A673 (cell line): ENCODE measurements around the gene KDM4B. TPM values are rescaled to one million over a fixed set of nuclear protein-coding genes. Genes with fewer than 3 reads are reported as not detected.

Experiments used
- BruUV-seq: library from RNA; stranded (reverse); fragments of 400-500 nt; replicated peaks from 2 replicates; lab custom pipeline; 2021; lab: Mats Ljungman, UMichigan
- CTCF ChIA-PET: fragments of 300-600 bp; sonication (Branson Sonifier 250); formaldehyde crosslinking; loops from one replicate; lab custom pipeline; 2022; ENCODE audit warnings: antibody characterized with exemption; lab: Charles Lee
- POLR2A ChIA-PET: fragments of 300-600 bp; sonication (Branson Sonifier 250); formaldehyde crosslinking; loops from one replicate; lab custom pipeline; 2022; ENCODE audit warnings: antibody characterized with exemption; ENCODE audit not compliant: low non-redundant PET; lab: Charles Lee
- DNase-seq: peaks from one replicate; pipeline ENCODE4 v3.0.0-alpha.2; 2015; ENCODE audit warnings: low spot score
- H3K27ac ChIP-seq: fragments of 200-600 bp; sonication (generic); 2 replicates; pipeline ENCODE4 v1.5.1; 2016; ENCODE audit warnings: mixed run types, low read depth, mild to moderate bottlenecking, mixed read lengths, antibody characterized with exemption, low read length; ENCODE audit not compliant: poor library complexity, severe bottlenecking
- H3K27me3 ChIP-seq: fragments of 200-600 bp; sonication (generic); replicated peaks from 2 replicates; pipeline ENCODE4 v1.6.1; 2017; ENCODE audit warnings: mixed run types, low read depth, mild to moderate bottlenecking, mixed read lengths, antibody characterized with exemption, low read length; ENCODE audit not compliant: insufficient read depth, poor library complexity
- H3K36me3 ChIP-seq: fragments of 200-600 bp; sonication (generic); 2 replicates; pipeline ENCODE4 v1.6.1; 2016; ENCODE audit warnings: mixed run types, mild to moderate bottlenecking, mixed read lengths, antibody characterized with exemption, low read length; ENCODE audit not compliant: insufficient read depth, poor library complexity, severe bottlenecking
- H3K4me1 ChIP-seq: fragments of 200-600 bp; sonication (generic); 2 replicates; pipeline ENCODE4 v1.6.1; 2017; ENCODE audit warnings: mixed run types, mild to moderate bottlenecking, mixed read lengths, antibody characterized with exemption, low read length; ENCODE audit not compliant: insufficient read depth, poor library complexity, severe bottlenecking
- H3K4me3 ChIP-seq: fragments of 200-600 bp; sonication (generic); 2 replicates; pipeline ENCODE4 v1.5.1; 2016; ENCODE audit warnings: low read depth, mixed run types, mild to moderate bottlenecking, mixed read lengths, low read length; ENCODE audit not compliant: poor library complexity, severe bottlenecking
- H3K9me3 ChIP-seq: fragments of 200-600 bp; sonication (generic); 2 replicates; pipeline ENCODE4 v1.6.1; 2016; ENCODE audit warnings: mixed run types, low read depth, mild to moderate bottlenecking, mixed read lengths, antibody characterized with exemption, low read length; ENCODE audit not compliant: poor library complexity, severe bottlenecking
- CTCF ChIP-seq: fragments of 300-800, 200-600 bp; sonication (generic); conservative IDR thresholded peaks from 2 replicates; pipeline ENCODE4 v1.5.1; 2017; ENCODE audit warnings: low read depth, mild to moderate bottlenecking, antibody characterized with exemption, low read length, moderate library complexity, mixed read lengths
- EZH2 ChIP-seq: fragments of 200-600 bp; sonication (generic); IDR thresholded peaks from 2 replicates; pipeline ENCODE4 v1.6.1; 2017; ENCODE audit warnings: borderline replicate concordance, low read depth, mild to moderate bottlenecking, mixed read lengths, antibody characterized with exemption, low read length; ENCODE audit not compliant: poor library complexity, severe bottlenecking
- intact Hi-C: fragments of 100-400 bp; cut with micrococcal nuclease; formaldehyde crosslinking; loops from one replicate; pipeline ENCODE4 v1.10.0; 2022; ENCODE audit not compliant: unreplicated experiment
- total RNA-seq: library from RNA; stranded (reverse); gene quantifications from 2 replicates; pipeline ENCODE4 v1.2.3, GENCODE V29; 2021

KDM4B gene
- total RNA-seq, 1 experiment from 2014 or later: 30.0 TPM

- Histone ChIP-seq H3K9me3 (no peaks in the 10 kb centered on the region), H3K27ac (no peak overlapping the region), H3K27me3 (no peaks in the 10 kb centered on the region), H3K4me1 (no peaks in the 10 kb centered on the region), H3K36me3 (no peaks in the 10 kb centered on the region), H3K4me3 (no peak overlapping the region)
- no TSS peak for BruUV-seq
- intact Hi-C loops: no loop called here
- DNase-seq: no peak
- ChIA-PET POLR2A (no interaction called here), CTCF (interaction anchor here (0.6 to 1.3 kb wide), 4 partner anchors 24 to 487 kb away, joined by 3 to 12 read pairs (median 6); no protein-coding TSS in a partner anchor)
- TF ChIP-seq EZH2 (no peak), CTCF (no peak)
Observed at GRCh38 chr19:5002143-5002542, 33.2 kb downstream of the KDM4B start.

- H3K4me3 ChIP-seq: no peak overlapping the region
- intact Hi-C loops: no loop called here
- no peaks in the 10 kb centered on the region for H3K4me1 ChIP-seq
- H3K36me3 ChIP-seq: no peaks in the 10 kb centered on the region
- no peaks in the 10 kb centered on the region for H3K27me3 ChIP-seq
- no peaks in the 10 kb centered on the region for H3K9me3 ChIP-seq
- no peak for DNase-seq
- TF ChIP-seq CTCF: no peak
- no peak for TF ChIP-seq EZH2
- POLR2A ChIA-PET: no interaction called here
- no TSS peak for BruUV-seq
- CTCF ChIA-PET: interaction anchor here (0.5 kb wide), 1 partner anchor 28 kb away, joined by 11 read pairs; no protein-coding TSS in a partner anchor
- no peak overlapping the region for H3K27ac ChIP-seq
Observed at GRCh38 chr19:5003781-5004180, 34.9 kb downstream of the KDM4B start.

- no peak overlapping the region for H3K27ac ChIP-seq
- H3K4me3 ChIP-seq: no peak overlapping the region
- DNase-seq: no peak
- intact Hi-C loops: no loop called here
- ChIA-PET POLR2A (no interaction called here), CTCF (no interaction called here)
- H3K27me3 ChIP-seq: no peaks in the 10 kb centered on the region
- no TSS peak for BruUV-seq
- H3K4me1 ChIP-seq: no peaks in the 10 kb centered on the region
- no peaks in the 10 kb centered on the region for H3K9me3 ChIP-seq
- H3K36me3 ChIP-seq: no peaks in the 10 kb centered on the region
- TF ChIP-seq CTCF (no peak), EZH2 (no peak)
Observed at GRCh38 chr19:5005096-5005495, 36.2 kb downstream of the KDM4B start.
